Hepatocyte (in vitro differentiated cells): Measurements from ENCODE around the gene NAV1. TPM values are rescaled to one million over a fixed set of nuclear protein-coding genes. Genes with fewer than 3 reads are reported as not detected.
A peak's percentile ranks its signal among the peaks of the same experiment; 100 is the strongest.

Source experiments
- DNase-seq: peaks from one replicate; pipeline ENCODE4 v3.0.0-alpha.2; 2016; ENCODE audit warnings: low spot score
- H2AFZ ChIP-seq: fragments of 200-600 bp; sonication (generic); 2 replicates; pipeline ENCODE4 v1.6.0; 2016; ENCODE audit warnings: antibody characterized with exemption, mild to moderate bottlenecking
- H3K27ac ChIP-seq: fragments of 200-600 bp; sonication (generic); 2 replicates; pipeline ENCODE4 v1.5.1; 2016; ENCODE audit warnings: mild to moderate bottlenecking
- H3K27me3 ChIP-seq: fragments of 200-600 bp; sonication (generic); 2 replicates; pipeline ENCODE4 v1.6.1; 2016
- H3K36me3 ChIP-seq: fragments of 200-600 bp; sonication (generic); replicated peaks from 2 replicates; pipeline ENCODE4 v1.5.1; 2016; ENCODE audit warnings: low read depth; ENCODE audit not compliant: insufficient read depth
- H3K4me1 ChIP-seq: fragments of 200-600 bp; sonication (generic); 2 replicates; pipeline ENCODE4 v1.5.1; 2016; ENCODE audit warnings: mild to moderate bottlenecking, moderate library complexity; ENCODE audit not compliant: insufficient read depth
- H3K4me2 ChIP-seq: fragments of 200-600 bp; sonication (generic); 2 replicates; pipeline ENCODE4 v1.6.0; 2016
- H3K4me3 ChIP-seq: fragments of 200-600 bp; sonication (generic); 2 replicates; pipeline ENCODE4 v1.5.1; 2016; ENCODE audit warnings: mild to moderate bottlenecking
- H3K79me2 ChIP-seq: fragments of 200-600 bp; sonication (generic); 2 replicates; pipeline ENCODE4 v1.6.0; 2017; ENCODE audit warnings: mild to moderate bottlenecking
- H3K9me2 ChIP-seq: fragments of 200-600 bp; sonication (generic); replicated peaks from 2 replicates; pipeline ENCODE4 v1.6.0; 2017; ENCODE audit warnings: mild to moderate bottlenecking; ENCODE audit not compliant: insufficient read depth
- H3K9me3 ChIP-seq: fragments of 200-600 bp; sonication (generic); 2 replicates; pipeline ENCODE4 v1.5.1; 2016; ENCODE audit warnings: low read depth, mild to moderate bottlenecking
- H4K20me1 ChIP-seq: fragments of 200-600 bp; sonication (generic); 2 replicates; pipeline ENCODE4 v1.6.0; 2016; ENCODE audit warnings: mild to moderate bottlenecking; ENCODE audit not compliant: insufficient read depth, poor library complexity, severe bottlenecking
- EZH2 ChIP-seq: fragments of 200-600 bp; sonication (generic); IDR thresholded peaks from 2 replicates; pipeline ENCODE4 v1.6.1; 2016; ENCODE audit warnings: antibody characterized with exemption, mild to moderate bottlenecking, borderline replicate concordance
- EZH2phosphoT487 ChIP-seq: fragments of 200-600 bp; sonication (generic); IDR thresholded peaks from one replicate; pipeline ENCODE4 v1.6.1; 2018; ENCODE audit warnings: antibody characterized with exemption, mild to moderate bottlenecking, low read depth, moderate library complexity; ENCODE audit not compliant: unreplicated experiment, severe bottlenecking
- WGBS: methylation state at CpG from one replicate; pipeline ENCODE4 v1.1.6; 2016; ENCODE audit warnings: low lambda C conversion rate; ENCODE audit errors: missing lambda C conversion rate; 5-methylcytosine and 5-hydroxymethylcytosine counted together
- polyA plus RNA-seq: library from polyadenylated mRNA; unstranded; fragments of >200 nt; fragmentation: Nextera tagmentation; extraction: Ambion mirVana; gene quantifications from 2 replicates; pipeline ENCODE4 v1.2.1, GENCODE V29; 2016
- total RNA-seq: library from RNA; depleted of rRNA; stranded (reverse); fragments of >200 nt; gene quantifications from 2 replicates; pipeline ENCODE4 v1.2.3, GENCODE V29; 2014
- TF ChIP-seq, protein P1 (sequence below): fragments of 200-600 bp; sonication (generic); IDR thresholded peaks from 2 replicates; pipeline ENCODE4 v1.5.1; 2016; ENCODE audit warnings: antibody characterized with exemption, mild to moderate bottlenecking; ENCODE audit not compliant: poor library complexity

NAV1 gene
- total and polyA plus RNA-seq, 2 experiments from 2014 or later, result 15.2 to 18.3 TPM

DNA sequence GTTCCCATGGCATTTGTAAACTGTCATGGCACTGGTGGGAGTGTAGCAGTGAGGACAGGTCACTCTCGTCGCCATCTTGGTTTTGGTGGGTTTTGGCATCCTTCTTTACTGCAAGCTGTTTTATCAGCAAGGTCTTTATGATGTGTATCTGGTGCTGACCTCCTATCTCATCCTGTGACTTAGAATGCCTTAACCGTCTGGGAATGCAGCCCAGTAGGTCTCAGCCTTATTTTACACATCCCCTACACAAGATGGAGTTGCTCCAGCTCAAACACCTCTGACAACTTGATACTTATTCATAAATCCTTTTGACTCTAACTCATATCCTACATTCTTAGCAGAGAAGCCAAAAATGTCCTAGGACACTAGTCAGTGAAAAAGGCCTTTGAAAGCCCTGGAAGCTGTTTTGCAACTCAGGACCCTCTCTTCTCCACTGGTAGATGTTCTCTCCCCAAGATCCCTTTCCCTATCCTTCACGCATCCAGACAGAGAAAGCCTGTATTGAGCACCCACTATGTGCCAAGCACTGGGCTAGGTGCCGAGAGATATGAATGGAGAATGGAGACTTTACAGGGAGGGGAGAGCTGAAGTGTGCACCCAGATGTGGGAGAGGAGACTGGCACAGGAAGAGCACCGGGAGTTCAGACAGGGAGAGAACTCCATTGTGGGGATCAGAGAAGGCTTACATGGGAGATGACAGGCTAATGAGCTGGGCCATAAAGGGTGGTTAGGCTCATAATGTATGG lies 25.3 kb upstream of the NAV1 start:
- no peaks in the 10 kb centered on the region for H3K79me2 ChIP-seq
- peaks cover 23% of the 10 kb centered on the region for H3K4me1 ChIP-seq
- no peaks in the 10 kb centered on the region for H3K27me3 ChIP-seq
- no peaks in the 10 kb centered on the region for H3K9me2 ChIP-seq
- TF ChIP-seq, protein P1, sequence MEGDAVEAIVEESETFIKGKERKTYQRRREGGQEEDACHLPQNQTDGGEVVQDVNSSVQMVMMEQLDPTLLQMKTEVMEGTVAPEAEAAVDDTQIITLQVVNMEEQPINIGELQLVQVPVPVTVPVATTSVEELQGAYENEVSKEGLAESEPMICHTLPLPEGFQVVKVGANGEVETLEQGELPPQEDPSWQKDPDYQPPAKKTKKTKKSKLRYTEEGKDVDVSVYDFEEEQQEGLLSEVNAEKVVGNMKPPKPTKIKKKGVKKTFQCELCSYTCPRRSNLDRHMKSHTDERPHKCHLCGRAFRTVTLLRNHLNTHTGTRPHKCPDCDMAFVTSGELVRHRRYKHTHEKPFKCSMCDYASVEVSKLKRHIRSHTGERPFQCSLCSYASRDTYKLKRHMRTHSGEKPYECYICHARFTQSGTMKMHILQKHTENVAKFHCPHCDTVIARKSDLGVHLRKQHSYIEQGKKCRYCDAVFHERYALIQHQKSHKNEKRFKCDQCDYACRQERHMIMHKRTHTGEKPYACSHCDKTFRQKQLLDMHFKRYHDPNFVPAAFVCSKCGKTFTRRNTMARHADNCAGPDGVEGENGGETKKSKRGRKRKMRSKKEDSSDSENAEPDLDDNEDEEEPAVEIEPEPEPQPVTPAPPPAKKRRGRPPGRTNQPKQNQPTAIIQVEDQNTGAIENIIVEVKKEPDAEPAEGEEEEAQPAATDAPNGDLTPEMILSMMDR, result no peak
- no peak overlapping the region for H3K4me3 ChIP-seq
- WGBS, result 85% methylated on average over 6 of the region's 6 CpGs
- H3K36me3 ChIP-seq, result no peaks in the 10 kb centered on the region
- no peaks in the 10 kb centered on the region for H4K20me1 ChIP-seq
- H3K27ac ChIP-seq, result peak overlapping the region; percentile 50
- no peak overlapping the region for H2AFZ ChIP-seq
- no peaks in the 10 kb centered on the region for H3K9me3 ChIP-seq
- H3K4me2 ChIP-seq, result no peak overlapping the region
- DNase-seq, result no peak

DNA sequence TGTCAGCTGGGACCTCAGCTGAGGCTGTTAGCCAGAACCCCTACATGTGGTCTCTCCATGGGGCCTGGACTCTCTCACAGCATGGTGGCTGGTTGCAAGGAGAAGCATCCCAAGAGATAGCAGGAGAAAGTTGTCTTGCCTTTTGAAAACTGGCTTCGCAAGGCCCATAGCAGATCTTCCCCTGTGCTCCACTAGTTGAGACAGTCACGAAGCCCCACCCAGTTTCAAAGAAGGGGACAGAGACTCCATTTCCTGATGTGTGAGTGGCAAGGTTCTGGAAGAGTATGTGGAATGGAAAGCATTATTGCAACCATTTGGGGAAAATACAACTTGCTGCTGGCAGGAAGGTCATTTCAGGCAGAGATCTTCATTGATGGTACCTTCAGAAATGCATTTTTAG lies 24.5 kb upstream of the NAV1 start:
- no peaks in the 10 kb centered on the region for H3K36me3 ChIP-seq
- no peaks in the 10 kb centered on the region for H3K27me3 ChIP-seq
- TF ChIP-seq, protein P1, result no peak
- TF ChIP-seq EZH2 (no peak), EZH2phosphoT487 (no peak)
- 83% methylated on average over 2 of the region's 2 CpGs for WGBS
- H2AFZ ChIP-seq, result no peak overlapping the region
- H3K4me3 ChIP-seq, result no peak overlapping the region
- DNase-seq, result no peak
- H3K4me2 ChIP-seq, result no peak overlapping the region
- H3K27ac ChIP-seq, result peak overlapping the region; percentile 43
- H3K79me2 ChIP-seq, result no peaks in the 10 kb centered on the region
- no peaks in the 10 kb centered on the region for H4K20me1 ChIP-seq
- no peaks in the 10 kb centered on the region for H3K9me2 ChIP-seq
- peaks cover 23% of the 10 kb centered on the region for H3K4me1 ChIP-seq
- no peaks in the 10 kb centered on the region for H3K9me3 ChIP-seq

DNA sequence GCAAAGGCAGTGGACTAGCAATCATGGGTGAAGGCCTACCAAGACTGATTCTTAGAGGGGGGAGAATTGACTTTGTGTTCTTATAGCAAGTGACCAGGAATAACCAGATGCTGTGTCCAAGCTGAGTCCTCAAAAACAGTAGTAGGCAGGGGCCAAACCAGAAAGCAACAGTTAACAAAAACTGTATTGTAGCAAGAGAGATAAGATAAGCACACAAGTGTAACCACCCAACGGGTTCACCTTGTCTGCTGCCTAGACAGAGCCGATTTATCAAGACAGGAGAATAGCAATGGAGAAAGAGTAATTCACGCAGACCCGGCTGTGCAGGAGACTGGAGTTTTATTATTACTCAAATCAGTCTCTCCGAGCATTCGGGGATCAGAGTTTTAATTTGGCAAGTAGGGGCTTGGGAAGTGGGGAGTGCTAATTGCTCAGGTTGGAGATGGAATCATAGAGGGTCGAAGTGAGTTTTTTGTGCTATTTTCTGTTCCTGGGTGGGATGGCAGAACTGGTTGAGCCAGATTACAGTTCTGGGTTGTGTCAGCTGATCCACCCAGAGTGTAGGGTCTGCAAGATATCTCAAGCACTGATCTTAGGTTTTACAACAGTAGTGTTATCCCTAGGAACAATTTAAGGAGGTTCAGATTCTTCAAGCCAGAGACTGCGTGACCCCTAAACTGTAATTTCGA lies 23.7 kb upstream of the NAV1 start:
- peak overlapping the region; percentile 43 for H3K27ac ChIP-seq

More for the DNA sequence above, 23.7 kb upstream of the NAV1 start:
- WGBS, result 35% methylated on average over 9 of the region's 9 CpGs
- no peaks in the 10 kb centered on the region for H3K27me3 ChIP-seq
- H3K9me3 ChIP-seq, result no peaks in the 10 kb centered on the region
- no peaks in the 10 kb centered on the region for H3K9me2 ChIP-seq
- peak overlapping the region; percentile 67 for H3K4me2 ChIP-seq
- no peaks in the 10 kb centered on the region for H4K20me1 ChIP-seq
- H3K4me1 ChIP-seq, result peaks cover 23% of the 10 kb centered on the region
- TF ChIP-seq, protein P1, result no peak
- TF ChIP-seq EZH2phosphoT487, result no peak
- TF ChIP-seq EZH2, result no peak
- no peak overlapping the region for H2AFZ ChIP-seq
- no peak for DNase-seq
- no peaks in the 10 kb centered on the region for H3K36me3 ChIP-seq
- no peak overlapping the region for H3K4me3 ChIP-seq
- no peaks in the 10 kb centered on the region for H3K79me2 ChIP-seq
